B cell (primary cell): Measurements from ENCODE around the gene FNDC3A. TPM values are rescaled to one million over a fixed set of nuclear protein-coding genes. Genes with fewer than 3 reads are reported as not detected.

Experiments used
- ATAC-seq: fragments of 200-7000 bp; cut with Tn5 transposase; one replicate; pipeline ENCODE4 v1.10.0; 2021; ENCODE audit warnings: low read depth, mild to moderate bottlenecking, moderate number of reproducible peaks, moderate library complexity
- CTCF ChIA-PET: fragments of 350-600 bp; sonication (Branson Sonifier 250); formaldehyde crosslinking; loops from one replicate; lab custom pipeline; 2021; ENCODE audit warnings: antibody characterized with exemption, inconsistent platforms; lab: Charles Lee
- POLR2A ChIA-PET: fragments of 350-600 bp; sonication (Branson Sonifier 250); formaldehyde crosslinking; loops from one replicate; lab custom pipeline; 2021; ENCODE audit warnings: antibody characterized with exemption; lab: Charles Lee
- DNase-seq: peaks from one replicate; pipeline ENCODE4 v3.0.0; 2013
- H2AFZ ChIP-seq: 2 replicates; pipeline ENCODE4 v1.6.1; 2012; ENCODE audit warnings: mild to moderate bottlenecking, low read depth, low read length; ENCODE audit not compliant: insufficient read depth, poor library complexity, severe bottlenecking
- H3K27ac ChIP-seq, 2 donors: 1 replicate in 1 of 2; 2 replicates in 1 of 2; pipeline ENCODE4 v1.5.1; 2012 to 2013; ENCODE audit warnings: low read length in 2 of 2, mild to moderate bottlenecking in 2 of 2, moderate library complexity in 1 of 2
- H3K27me3 ChIP-seq, 4 experiments: fragments of 200-600 bp in 1 of 4; sonication (generic) in 1 of 4; replicated peaks in 1 of 4; 1 replicate in 2 of 4; 2 replicates in 2 of 4; pipeline versions ENCODE4 v1.6.1 to v1.7.0; 2013 to 2016; ENCODE audit warnings: low read length in 3 of 4, mild to moderate bottlenecking in 2 of 4, mixed read lengths in 1 of 4, moderate library complexity in 1 of 4; ENCODE audit not compliant: insufficient read depth in 4 of 4, control insufficient read depth in 3 of 4; ENCODE audit errors: control extremely low read depth in 1 of 4
- H3K36me3 ChIP-seq, 2 experiments: replicated peaks in 1 of 2; 1 replicate in 1 of 2; 2 replicates in 1 of 2; pipeline versions ENCODE4 v1.6.1 to v1.7.1; 2013; ENCODE audit warnings: low read length in 1 of 2; ENCODE audit not compliant: insufficient read depth in 2 of 2, control insufficient read depth in 1 of 2; ENCODE audit errors: control extremely low read depth in 1 of 2, extremely low read depth in 1 of 2
- H3K4me1 ChIP-seq, 2 donors: fragments of 200-600 bp in 1 of 2; sonication (generic) in 1 of 2; 1 replicate in 1 of 2; 2 replicates in 1 of 2; pipeline versions ENCODE4 v1.5.1 to v1.6.1; 2013 to 2017; ENCODE audit warnings: low read length in 2 of 2; ENCODE audit not compliant: control insufficient read depth in 2 of 2, insufficient read depth in 2 of 2
- H3K4me2 ChIP-seq: replicated peaks from 2 replicates; pipeline ENCODE3; 2012; ENCODE audit warnings: mild to moderate bottlenecking, low read depth, low read length; ENCODE audit not compliant: poor library complexity, severe bottlenecking
- H3K4me3 ChIP-seq, 5 experiments: fragments of 200-600 bp in 1 of 5; sonication (generic) in 1 of 5; 1 replicate in 3 of 5; 2 replicates in 2 of 5; pipeline versions ENCODE4 v1.5.1 to v1.7.0; 2011 to 2016; ENCODE audit warnings: low read length in 4 of 5, mild to moderate bottlenecking in 4 of 5, low read depth in 2 of 5, control low read depth in 1 of 5, moderate library complexity in 1 of 5; ENCODE audit not compliant: insufficient read depth in 1 of 5; ENCODE audit errors: control extremely low read depth in 1 of 5, extremely low read depth in 1 of 5
- H3K79me2 ChIP-seq: fragments of 200-600 bp; sonication (generic); one replicate; pipeline ENCODE4 v1.6.0; 2016; ENCODE audit warnings: low read length; ENCODE audit not compliant: control insufficient read depth, insufficient read depth
- H3K9ac ChIP-seq: fragments of 200-600 bp; sonication (generic); 2 replicates; pipeline ENCODE4 v1.6.1; 2017; ENCODE audit warnings: mild to moderate bottlenecking, low read length, moderate library complexity
- H3K9me3 ChIP-seq, 3 donors: one replicate each; pipeline versions ENCODE4 v1.6.1 to v1.7.1; 2013; ENCODE audit warnings: low read length in 2 of 3; ENCODE audit not compliant: control insufficient read depth in 2 of 3, insufficient read depth in 1 of 3; ENCODE audit errors: control extremely low read depth in 1 of 3
- H4K20me1 ChIP-seq: 2 replicates; pipeline ENCODE4 v1.6.0; 2012; ENCODE audit warnings: mild to moderate bottlenecking, low read length; ENCODE audit not compliant: insufficient read depth, control insufficient read depth, poor library complexity, severe bottlenecking
- H3K27ac Mint-ChIP-seq: one replicate; pipeline ENCODE4 v1.8.0; 2021; ENCODE audit warnings: mixed read lengths
- H3K27me3 Mint-ChIP-seq: one replicate; pipeline ENCODE4 v1.8.0; 2021; ENCODE audit warnings: mixed read lengths
- H3K4me1 Mint-ChIP-seq: one replicate; pipeline ENCODE4 v1.8.0; 2021; ENCODE audit warnings: mixed read lengths
- H3K4me3 Mint-ChIP-seq: one replicate; pipeline ENCODE4 v1.8.0; 2021; ENCODE audit warnings: mixed read lengths
- H3K9me3 Mint-ChIP-seq: one replicate; pipeline ENCODE4 v1.8.0; 2022; ENCODE audit warnings: mixed read lengths; ENCODE audit not compliant: insufficient read depth
- EZH2 ChIP-seq: IDR thresholded peaks from 2 replicates; pipeline ENCODE4 v1.6.1; 2012; ENCODE audit warnings: borderline replicate concordance, low read depth, mild to moderate bottlenecking, moderate library complexity, low read length; ENCODE audit not compliant: insufficient read depth, poor library complexity, severe bottlenecking
- WGBS: methylation state at CpG from one replicate; pipeline ENCODE4 v1.1.5; 2013; ENCODE audit warnings: missing lambda C conversion rate; ENCODE audit not compliant: insufficient coverage; 5-methylcytosine and 5-hydroxymethylcytosine counted together
- intact Hi-C: fragments of 100-400 bp; cut with micrococcal nuclease; formaldehyde crosslinking; loops from one replicate; pipeline ENCODE4 v1.10.0; 2022
- polyA plus RNA-seq: library from polyadenylated mRNA; depleted of rRNA; stranded (reverse); fragments of >200 nt; gene quantifications from 2 replicates; pipeline ENCODE4 v1.2.3, GENCODE V29; 2012
- total RNA-seq, 2 donors: library from RNA; stranded (reverse); fragments of 120-200 nt in 1 of 2; gene quantifications; 1 replicate in 1 of 2; 2 replicates in 1 of 2; pipeline versions ENCODE4 v1.2.3 to v1.2.4, GENCODE V29; 2013 to 2022
- TF ChIP-seq, protein P1 (sequence below): fragments of 200-600 bp; IDR thresholded peaks from one replicate; pipeline ENCODE4 v1.8.0; 2022; ENCODE audit warnings: antibody characterized with exemption, mild to moderate bottlenecking

Gene FNDC3A
- total and polyA plus RNA-seq, 2 donors (not counting 1 experiment from before 2014, with no cell fraction given), result 13.5 to 37.1 TPM

DNA sequence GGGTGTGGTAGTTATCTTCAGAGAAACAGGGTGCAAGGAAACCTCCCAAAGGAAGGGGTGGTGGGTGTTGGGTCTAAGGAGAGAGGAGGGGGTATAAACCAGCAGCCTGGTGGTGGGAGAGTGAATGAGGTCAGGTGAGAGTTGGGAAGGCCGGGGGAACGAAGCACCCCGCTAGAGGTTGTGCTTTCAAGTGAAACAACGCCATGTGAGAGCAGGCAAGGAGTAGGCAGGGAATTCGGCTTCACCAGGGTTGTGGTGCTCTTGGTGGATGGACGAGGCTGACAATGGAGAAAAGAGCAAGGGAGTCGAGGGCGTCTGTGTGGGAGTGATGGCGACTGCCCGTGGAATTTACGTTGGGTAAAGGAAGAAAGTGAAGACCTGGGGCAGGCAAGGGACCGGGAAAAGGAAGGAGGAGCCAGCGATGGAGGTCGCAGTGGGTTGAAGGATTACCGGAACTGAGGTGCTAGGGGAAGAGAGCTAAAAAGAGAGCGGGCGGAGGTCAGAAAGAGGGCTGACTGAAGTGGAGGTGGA is 242.3 kb downstream of the FNDC3A start:
- Mint-ChIP-seq H3K9me3 (no peaks in the 10 kb centered on the region), H3K27me3 (peaks cover 52% of the 10 kb centered on the region)
- POLR2A ChIA-PET, result no interaction called here

DNA sequence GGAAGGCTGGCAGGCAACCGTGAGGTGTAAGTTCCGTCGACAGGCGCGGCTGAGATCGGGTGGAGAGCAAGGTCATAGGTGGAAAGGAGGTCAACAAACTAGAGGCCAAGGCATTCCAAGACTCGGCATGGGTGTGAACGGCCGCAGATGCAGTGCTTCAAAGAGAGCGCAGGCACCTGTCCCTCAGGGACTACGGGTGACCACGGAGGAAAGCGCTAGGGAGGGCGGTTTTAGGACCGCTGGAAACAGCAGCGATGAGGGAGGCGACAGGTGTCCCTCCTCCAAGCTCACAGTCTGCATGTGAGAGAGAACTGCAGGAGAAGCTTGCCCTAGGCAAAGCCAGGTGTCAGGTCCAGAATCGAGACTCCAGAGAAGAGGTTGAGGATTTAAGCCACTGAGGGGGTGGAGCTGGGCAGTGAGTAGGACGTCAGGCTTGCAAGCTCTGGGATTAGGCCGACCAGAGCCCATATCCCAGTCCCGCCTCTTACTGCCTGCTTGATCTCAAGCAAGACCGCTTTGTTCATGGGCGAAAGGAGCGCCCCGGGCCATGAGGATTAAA is 242.9 kb downstream of the FNDC3A start:
- no peaks in the 10 kb centered on the region for H3K9me3 Mint-ChIP-seq
- ATAC-seq, result no peak
- H4K20me1 ChIP-seq, result no peaks in the 10 kb centered on the region
- peaks cover 35 to 41% of the 10 kb centered on the region in 2 donors for H3K4me1 ChIP-seq
- no peaks in the 10 kb centered on the region for H3K36me3 ChIP-seq
- peaks cover 0 to 44% (median 30%) of the 10 kb centered on the region in 4 experiments for H3K27me3 ChIP-seq
- 86% methylated on average over 23 of the region's 25 CpGs for WGBS
- H3K4me2 ChIP-seq, result no peak overlapping the region
- intact Hi-C loops, result no loop called here
- H3K4me3 Mint-ChIP-seq, result peak overlapping the region; percentile 37
- ChIA-PET CTCF (no interaction called here), POLR2A (no interaction called here)
- H3K9me3 ChIP-seq, result peaks cover 0 to 36% (median 0%) of the 10 kb centered on the region in 3 donors
- no peak overlapping the region for H3K4me3 ChIP-seq
- DNase-seq, result peak; percentile 6
- no peak overlapping the region for H3K9ac ChIP-seq
- peaks cover 54% of the 10 kb centered on the region for H3K27me3 Mint-ChIP-seq
- TF ChIP-seq EZH2, result no peak
- TF ChIP-seq, protein P1, sequence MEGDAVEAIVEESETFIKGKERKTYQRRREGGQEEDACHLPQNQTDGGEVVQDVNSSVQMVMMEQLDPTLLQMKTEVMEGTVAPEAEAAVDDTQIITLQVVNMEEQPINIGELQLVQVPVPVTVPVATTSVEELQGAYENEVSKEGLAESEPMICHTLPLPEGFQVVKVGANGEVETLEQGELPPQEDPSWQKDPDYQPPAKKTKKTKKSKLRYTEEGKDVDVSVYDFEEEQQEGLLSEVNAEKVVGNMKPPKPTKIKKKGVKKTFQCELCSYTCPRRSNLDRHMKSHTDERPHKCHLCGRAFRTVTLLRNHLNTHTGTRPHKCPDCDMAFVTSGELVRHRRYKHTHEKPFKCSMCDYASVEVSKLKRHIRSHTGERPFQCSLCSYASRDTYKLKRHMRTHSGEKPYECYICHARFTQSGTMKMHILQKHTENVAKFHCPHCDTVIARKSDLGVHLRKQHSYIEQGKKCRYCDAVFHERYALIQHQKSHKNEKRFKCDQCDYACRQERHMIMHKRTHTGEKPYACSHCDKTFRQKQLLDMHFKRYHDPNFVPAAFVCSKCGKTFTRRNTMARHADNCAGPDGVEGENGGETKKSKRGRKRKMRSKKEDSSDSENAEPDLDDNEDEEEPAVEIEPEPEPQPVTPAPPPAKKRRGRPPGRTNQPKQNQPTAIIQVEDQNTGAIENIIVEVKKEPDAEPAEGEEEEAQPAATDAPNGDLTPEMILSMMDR, result no peak
- no peak overlapping the region for H2AFZ ChIP-seq
- peaks cover 41% of the 10 kb centered on the region for H3K4me1 Mint-ChIP-seq
- H3K79me2 ChIP-seq, result no peaks in the 10 kb centered on the region
- H3K27ac ChIP-seq, result no peak overlapping the region
- peak overlapping the region; percentile 37 for H3K27ac Mint-ChIP-seq

More for the DNA sequence above, 242.3 kb downstream of the FNDC3A start:
- Mint-ChIP-seq H3K27ac (peak overlapping the region; percentile 37), H3K4me1 (peaks cover 47% of the 10 kb centered on the region), H3K4me3 (peak overlapping the region; percentile 37)
- Histone ChIP-seq H4K20me1 (no peaks in the 10 kb centered on the region), H3K27me3 (peaks cover 0 to 44% (median 30%) of the 10 kb centered on the region in 4 experiments), H3K36me3 (no peaks in the 10 kb centered on the region), H3K79me2 (no peaks in the 10 kb centered on the region), H2AFZ (no peak overlapping the region), H3K9me3 (peaks cover 0 to 36% (median 0%) of the 10 kb centered on the region in 3 donors), H3K4me1 (peaks cover 41 to 47% of the 10 kb centered on the region in 2 donors), H3K27ac (no peak overlapping the region), H3K9ac (no peak overlapping the region), H3K4me3 (no peak overlapping the region), H3K4me2 (no peak overlapping the region)
- CTCF ChIA-PET, result interaction anchor here (1.4 kb wide), 1 partner anchor 15 kb away, joined by 3 read pairs; no protein-coding TSS in a partner anchor
- ATAC-seq (no peak), DNase-seq (peak; percentile 4)
- 92% methylated on average over 17 of the region's 17 CpGs for WGBS
- TF ChIP-seq, protein P1, result no peak
- no peak for TF ChIP-seq EZH2
- intact Hi-C loops, result no loop called here
